AG04450 (cell line): Measurements from ENCODE around the gene MS4A7. TPM values are rescaled to one million over a fixed set of nuclear protein-coding genes. Genes with fewer than 3 reads are reported as not detected.

Source experiments
- CTCF ChIA-PET: fragments of 300-600, 350-600 bp; formaldehyde crosslinking; extraction: SDS; loops from one replicate; lab custom pipeline; 2022; ENCODE audit warnings: antibody characterized with exemption, inconsistent platforms; lab: Charles Lee
- POLR2A ChIA-PET: fragments of 350-600 bp; formaldehyde crosslinking; extraction: SDS; loops from one replicate; lab custom pipeline; 2021; ENCODE audit warnings: antibody characterized with exemption, inconsistent platforms; lab: Yijun Ruan, JAX
- DNase-seq: peaks from one replicate; pipeline ENCODE4 v3.0.0-alpha.2; 2011; ENCODE audit warnings: low read depth, low spot score
- H3K27ac ChIP-seq: one replicate; pipeline ENCODE4 v1.5.1; 2012; ENCODE audit warnings: low read depth, low read length, control low read depth
- H3K27me3 ChIP-seq: one replicate; pipeline ENCODE4 v1.6.0; 2012; ENCODE audit warnings: low read length; ENCODE audit not compliant: control insufficient read depth, insufficient read depth
- H3K4me3 ChIP-seq: 2 replicates; pipeline ENCODE4 v1.5.1; 2011; ENCODE audit warnings: mild to moderate bottlenecking, low read depth, low read length, control low read depth
- H3K9me3 ChIP-seq: 2 replicates; pipeline ENCODE4 v1.5.1; 2012; ENCODE audit warnings: low read length; ENCODE audit not compliant: control insufficient read depth, insufficient read depth
- CTCF ChIP-seq: IDR thresholded peaks from 2 replicates; pipeline ENCODE4 v1.5.1; 2011; ENCODE audit warnings: low read depth, low read length, control low read depth, inconsistent platforms
- polyA plus RNA-seq: library from polyadenylated mRNA; depleted of rRNA; stranded (reverse); fragments of >200 nt; gene quantifications from 2 replicates; pipeline ENCODE4 v1.2.3, GENCODE V29; 2011

MS4A7 gene
- polyA plus RNA-seq, 1 experiment = not detected

GRCh38 chr11:60376601-60377000, 1.7 kb upstream of the MS4A7 start:
- POLR2A ChIA-PET = no interaction called here
- CTCF ChIA-PET = no interaction called here
- H3K4me3 ChIP-seq = no peak overlapping the region
- no peak overlapping the region for H3K27ac ChIP-seq
- peaks cover 30% of the 10 kb centered on the region for H3K9me3 ChIP-seq
- H3K27me3 ChIP-seq = no peaks in the 10 kb centered on the region
- TF ChIP-seq CTCF = no peak
- DNase-seq = no peak

GRCh38 chr11:60377401-60378136, 763 bp upstream of the MS4A7 start:
- Histone ChIP-seq H3K4me3 (no peak overlapping the region), H3K27ac (no peak overlapping the region), H3K9me3 (peaks cover 28% of the 10 kb centered on the region), H3K27me3 (no peaks in the 10 kb centered on the region)
- no peak for DNase-seq
- ChIA-PET POLR2A (no interaction called here), CTCF (no interaction called here)
- TF ChIP-seq CTCF = no peak

GRCh38 chr11:60389279-60389910, 11.1 kb downstream of the MS4A7 start:
- Histone ChIP-seq H3K27ac (no peak overlapping the region), H3K27me3 (no peaks in the 10 kb centered on the region), H3K9me3 (peaks cover 6% of the 10 kb centered on the region; the same call in 1 of the 2 replicates), H3K4me3 (no peak overlapping the region)
- ChIA-PET POLR2A (no interaction called here), CTCF (no interaction called here)
- no peak for TF ChIP-seq CTCF
- no peak for DNase-seq

GRCh38 chr11:60390419-60390818, 12.1 kb downstream of the MS4A7 start:
- no peaks in the 10 kb centered on the region for H3K27me3 ChIP-seq
- CTCF ChIA-PET = no interaction called here
- DNase-seq = no peak

More at GRCh38 chr11:60390419-60390818, 12.1 kb downstream of the MS4A7 start:
- Histone ChIP-seq H3K9me3 (peaks cover 3% of the 10 kb centered on the region; the same call in 1 of the 2 replicates), H3K4me3 (no peak overlapping the region), H3K27ac (no peak overlapping the region)
- TF ChIP-seq CTCF = no peak
- POLR2A ChIA-PET = no interaction called here
